Large intestine (tissue), 3 donors: ENCODE measurements around the gene NOXA1. TPM values are rescaled to one million over a fixed set of nuclear protein-coding genes. Genes with fewer than 3 reads are reported as not detected.

ENCODE experiments used
- DNase-seq, 2 donors: peaks; one replicate each; pipeline versions ENCODE4 v3.0.0 to v3.0.0-alpha.2; 2013
- H3K27ac ChIP-seq: one replicate; pipeline ENCODE4 v1.5.1; 2013; ENCODE audit warnings: low read length
- H3K27me3 ChIP-seq: 2 replicates; pipeline ENCODE4 v1.6.1; 2013; ENCODE audit warnings: low read length; ENCODE audit not compliant: control insufficient read depth, insufficient read depth
- H3K36me3 ChIP-seq: 2 replicates; pipeline ENCODE4 v1.6.1; 2013; ENCODE audit warnings: low read length; ENCODE audit not compliant: control insufficient read depth, insufficient read depth
- H3K4me1 ChIP-seq: one replicate; pipeline ENCODE4 v1.6.1; 2013; ENCODE audit warnings: low read length; ENCODE audit not compliant: control insufficient read depth, insufficient read depth
- H3K4me3 ChIP-seq: one replicate; pipeline ENCODE4 v1.5.1; 2013; ENCODE audit warnings: low read length
- H3K9me3 ChIP-seq: one replicate; pipeline ENCODE4 v1.6.1; 2013; ENCODE audit warnings: mild to moderate bottlenecking, low read depth, low read length, moderate library complexity; ENCODE audit not compliant: control insufficient read depth
- WGBS: methylation state at CpG from one replicate; pipeline ENCODE4 v1.1.5; 2013; ENCODE audit warnings: low lambda C conversion rate; ENCODE audit not compliant: insufficient coverage; 5-methylcytosine and 5-hydroxymethylcytosine counted together
- polyA plus RNA-seq: library from polyadenylated mRNA; unstranded; fragments of 120-200 nt; gene quantifications from one replicate; pipeline ENCODE4 v1.2.1, GENCODE V29; 2013

Gene NOXA1
- polyA plus RNA-seq, 1 donor = 11.8 TPM

GRCh38 chr9:137416563-137417151 lies 6.5 kb upstream of the NOXA1 start:
- Histone ChIP-seq H3K9me3 (peaks cover 4% of the 10 kb centered on the region), H3K4me3 (no peak overlapping the region), H3K36me3 (peaks cover 4% of the 10 kb centered on the region), H3K27ac (no peak overlapping the region), H3K27me3 (no peaks in the 10 kb centered on the region), H3K4me1 (peaks cover 3% of the 10 kb centered on the region)
- no CpG with 5 or more reads among the region's 45 CpGs for WGBS
- DNase-seq = no peak

- Histone ChIP-seq H3K4me3 (no peak overlapping the region), H3K27me3 (no peaks in the 10 kb centered on the region), H3K9me3 (peaks cover 4% of the 10 kb centered on the region), H3K36me3 (peaks cover 4% of the 10 kb centered on the region), H3K27ac (no peak overlapping the region), H3K4me1 (peaks cover 3% of the 10 kb centered on the region)
- no CpG with 5 or more reads among the region's 99 CpGs for WGBS
- no peak for DNase-seq
These were observed 5.8 kb upstream of the NOXA1 start for GRCh38 chr9:137417161-137418021.

DNA sequence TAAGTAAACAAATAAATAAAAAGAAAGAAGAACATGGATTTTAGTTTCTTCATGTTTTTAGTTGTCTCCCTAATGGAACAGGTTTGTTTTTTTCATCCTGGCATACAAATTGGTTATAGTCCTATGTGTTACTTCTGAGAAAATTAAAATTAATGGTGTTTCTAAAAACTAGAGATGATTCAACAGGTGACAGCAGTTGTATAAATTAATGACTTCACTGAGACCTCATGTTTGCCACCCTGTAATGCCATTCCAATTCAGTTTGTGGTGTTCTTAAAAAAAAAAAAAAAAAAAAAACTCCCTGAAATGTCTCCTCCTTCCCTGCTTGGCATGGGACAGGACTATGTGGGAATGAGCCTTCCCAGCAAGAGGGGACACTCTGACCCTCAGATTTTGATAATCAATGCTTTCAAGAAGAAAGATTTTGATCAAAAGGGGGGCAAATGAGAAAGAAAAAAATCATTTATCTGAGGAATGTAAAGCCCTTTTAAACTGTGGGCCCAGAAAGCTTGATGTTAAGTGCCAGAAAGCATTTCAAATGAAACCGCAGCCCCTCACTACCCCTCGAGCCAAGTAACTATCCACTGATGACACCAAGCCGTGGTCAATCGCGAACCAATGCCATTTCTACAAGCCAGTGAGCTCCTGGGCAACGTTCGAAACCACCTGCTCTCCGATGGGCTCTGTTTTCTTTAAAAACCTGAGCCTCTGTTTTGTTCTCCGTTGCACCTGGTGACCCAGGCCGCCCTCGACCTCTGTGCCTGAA lies 1.2 kb upstream of the NOXA1 start:
- Histone ChIP-seq H3K9me3 (peaks cover 1% of the 10 kb centered on the region), H3K36me3 (no peaks in the 10 kb centered on the region), H3K27me3 (no peaks in the 10 kb centered on the region), H3K4me3 (peak overlapping the region; percentile 55), H3K4me1 (peaks cover 12% of the 10 kb centered on the region), H3K27ac (peak overlapping the region; percentile 61)
- DNase-seq = no peak
- no CpG with 5 or more reads among the region's 11 CpGs for WGBS

DNA sequence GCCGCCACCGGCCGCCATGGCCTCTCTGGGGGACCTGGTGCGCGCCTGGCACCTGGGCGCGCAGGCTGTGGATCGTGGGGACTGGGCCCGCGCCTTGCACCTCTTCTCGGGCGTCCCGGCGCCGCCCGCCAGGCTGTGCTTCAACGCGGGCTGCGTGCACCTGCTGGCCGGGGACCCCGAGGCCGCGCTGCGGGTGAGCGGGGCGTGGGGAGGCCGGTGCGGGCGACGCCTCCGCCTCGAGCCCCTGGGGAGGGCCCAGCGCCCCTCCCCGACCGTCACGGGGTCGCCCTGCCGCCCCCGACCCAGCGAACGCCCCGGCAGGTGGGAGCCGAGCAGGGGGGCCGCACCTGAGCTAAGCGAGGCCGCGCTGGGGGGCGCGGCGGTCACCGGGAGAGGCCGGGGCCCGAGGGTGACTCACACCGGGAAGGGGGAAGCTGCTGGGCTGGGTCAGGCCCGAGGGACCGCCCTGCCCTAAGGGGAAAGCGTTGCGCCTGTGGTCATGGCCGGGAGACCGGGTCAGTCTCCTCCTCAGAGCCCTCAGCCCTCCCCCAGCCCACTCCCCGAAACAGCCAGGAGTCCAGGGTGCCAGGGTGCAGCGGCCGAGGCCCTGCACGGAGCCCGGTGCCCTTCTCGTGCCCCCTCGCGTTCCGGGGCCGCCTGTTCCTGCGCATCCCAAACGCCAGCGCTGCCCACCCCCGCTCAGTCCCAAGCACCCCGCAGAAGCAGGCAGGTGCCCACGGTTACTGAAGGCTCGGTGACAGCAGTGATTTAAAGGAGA lies 510 bp downstream of the NOXA1 start:
- Histone ChIP-seq H3K27me3 (no peaks in the 10 kb centered on the region), H3K4me1 (peaks cover 12% of the 10 kb centered on the region), H3K36me3 (no peaks in the 10 kb centered on the region), H3K4me3 (peak overlapping the region; percentile 65), H3K27ac (peak overlapping the region; percentile 24), H3K9me3 (no peaks in the 10 kb centered on the region)
- DNase-seq = peak; percentile 63 to 77
- no CpG with 5 or more reads among the region's 77 CpGs for WGBS

DNA sequence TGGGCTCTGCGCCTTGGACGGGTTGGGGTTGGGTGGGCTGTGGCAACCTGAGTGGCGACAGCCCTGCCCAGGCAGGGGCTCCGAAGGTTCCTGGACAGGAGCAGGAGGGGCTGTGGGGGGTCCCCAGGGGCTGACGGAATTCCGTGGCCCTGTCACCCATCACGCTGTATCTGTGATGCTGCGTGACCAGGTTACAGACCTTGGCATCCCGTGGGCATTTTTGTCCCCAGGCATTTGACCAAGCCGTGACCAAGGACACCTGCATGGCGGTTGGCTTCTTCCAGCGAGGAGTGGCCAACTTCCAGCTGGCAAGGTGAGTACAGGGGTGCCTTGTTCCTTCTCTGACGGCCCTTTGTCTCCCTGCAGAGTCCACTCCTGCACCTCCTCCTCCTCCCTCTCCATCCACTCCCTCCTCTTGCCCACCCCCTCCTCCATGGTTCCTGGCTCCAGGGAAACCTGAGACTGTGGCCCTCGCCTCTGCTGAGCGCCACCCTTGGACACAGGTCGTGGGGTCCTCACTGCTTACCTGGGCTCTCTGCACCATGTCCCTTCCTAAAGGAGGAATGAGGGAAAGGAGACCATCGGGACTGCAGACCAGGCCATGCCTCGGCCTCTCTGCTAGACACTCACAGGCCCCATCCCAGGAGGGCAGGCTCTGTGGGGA lies 3.0 kb downstream of the NOXA1 start:
- Histone ChIP-seq H3K4me3 (no peak overlapping the region), H3K36me3 (peaks cover 5% of the 10 kb centered on the region), H3K4me1 (peaks cover 12% of the 10 kb centered on the region), H3K27ac (no peak overlapping the region), H3K27me3 (no peaks in the 10 kb centered on the region), H3K9me3 (no peaks in the 10 kb centered on the region)
- no peak for DNase-seq
- 67% methylated on average over 1 of the region's 18 CpGs for WGBS

DNA sequence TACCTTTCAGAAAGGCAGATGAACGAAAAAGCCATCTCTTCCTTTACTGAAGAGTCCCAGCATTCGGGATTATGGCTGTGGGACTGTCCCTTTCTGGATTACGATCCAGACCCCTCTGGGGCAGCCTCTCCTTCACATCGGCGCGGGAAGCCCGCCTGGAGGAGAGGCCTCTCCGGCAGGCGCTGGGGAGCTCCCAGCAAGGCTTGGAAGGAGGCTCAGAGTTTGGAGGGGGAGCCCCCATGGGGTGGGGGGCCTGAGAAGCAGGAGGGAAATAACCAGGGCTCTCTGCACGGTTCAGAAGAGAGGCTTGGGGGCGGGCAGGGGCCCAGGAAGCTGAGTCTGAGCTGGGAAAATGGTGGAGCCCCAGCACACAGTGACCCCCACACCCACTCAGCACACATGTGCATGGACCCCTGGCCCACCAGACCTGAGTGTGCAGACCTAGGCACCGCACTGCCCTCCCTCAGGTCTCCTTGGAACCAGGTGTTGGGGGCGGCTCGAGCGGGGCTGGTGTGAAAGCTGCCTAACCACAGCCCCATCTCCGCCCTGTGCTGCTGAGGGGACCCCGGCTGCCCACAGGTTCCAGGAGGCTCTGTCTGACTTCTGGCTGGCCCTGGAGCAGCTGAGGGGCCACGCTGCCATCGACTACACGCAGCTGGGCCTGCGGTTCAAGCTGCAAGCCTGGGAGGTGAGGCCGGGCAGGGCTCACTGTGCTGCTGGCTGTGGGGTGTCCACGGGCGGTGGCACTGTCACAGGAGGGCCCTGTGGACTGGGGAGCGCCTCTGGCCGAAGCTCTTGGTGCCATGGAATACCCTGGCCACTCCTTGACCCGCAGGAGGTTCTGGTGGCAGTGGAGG lies 4.5 kb downstream of the NOXA1 start:
- DNase-seq = no peak
- no CpG with 5 or more reads among the region's 27 CpGs for WGBS
- no peaks in the 10 kb centered on the region for H3K27me3 ChIP-seq
- peaks cover 8% of the 10 kb centered on the region for H3K4me1 ChIP-seq
- no peak overlapping the region for H3K27ac ChIP-seq
- H3K4me3 ChIP-seq = no peak overlapping the region
- peaks cover 5% of the 10 kb centered on the region for H3K36me3 ChIP-seq
- H3K9me3 ChIP-seq = no peaks in the 10 kb centered on the region

DNA sequence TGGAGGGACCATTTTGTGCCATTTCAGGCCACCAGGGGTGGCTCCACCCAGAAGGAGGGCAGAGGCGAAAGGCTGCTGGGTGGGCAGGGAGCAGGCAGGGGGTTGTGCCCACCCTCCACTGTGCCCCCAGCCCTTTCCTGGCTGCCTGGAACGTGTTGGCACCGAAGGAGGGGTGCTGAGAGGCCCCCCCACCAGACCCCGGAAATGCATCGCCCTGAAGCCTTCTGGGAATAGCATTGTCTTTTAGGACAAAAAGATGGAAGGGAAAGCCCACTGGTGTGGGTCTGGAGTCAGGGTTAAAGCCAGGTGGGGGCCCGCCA lies 5.1 kb downstream of the NOXA1 start:
- Histone ChIP-seq H3K4me3 (no peak overlapping the region), H3K27ac (no peak overlapping the region), H3K9me3 (no peaks in the 10 kb centered on the region), H3K4me1 (peaks cover 8% of the 10 kb centered on the region), H3K36me3 (peaks cover 5% of the 10 kb centered on the region), H3K27me3 (no peaks in the 10 kb centered on the region)
- WGBS = no CpG with 5 or more reads among the region's 6 CpGs
- no peak for DNase-seq

GRCh38 chr9:137428841-137429545 lies 5.8 kb downstream of the NOXA1 start:
- H3K27me3 ChIP-seq = no peaks in the 10 kb centered on the region
- peaks cover 8% of the 10 kb centered on the region for H3K4me1 ChIP-seq
- H3K4me3 ChIP-seq = no peak overlapping the region
- no peak overlapping the region for H3K27ac ChIP-seq
- no peak for DNase-seq
- peaks cover 9% of the 10 kb centered on the region for H3K36me3 ChIP-seq
- WGBS = no CpG with 5 or more reads among the region's 27 CpGs
- H3K9me3 ChIP-seq = no peaks in the 10 kb centered on the region

- DNase-seq = no peak
- H3K9me3 ChIP-seq = no peaks in the 10 kb centered on the region
- H3K27ac ChIP-seq = no peak overlapping the region
- WGBS = no CpG with 5 or more reads among the region's 14 CpGs
- H3K4me3 ChIP-seq = no peak overlapping the region
- peaks cover 9% of the 10 kb centered on the region for H3K36me3 ChIP-seq
- no peaks in the 10 kb centered on the region for H3K27me3 ChIP-seq
- peaks cover 8% of the 10 kb centered on the region for H3K4me1 ChIP-seq
These were observed 6.3 kb downstream of the NOXA1 start for GRCh38 chr9:137429546-137429890.
